ENCODE results near the gene ALDH3A1. TPM values are rescaled to one million over a fixed set of nuclear protein-coding genes. Genes with fewer than 3 reads are reported as not detected.

Gene ALDH3A1
- total RNA-seq, 1 donor, result 0.54 TPM

- H3K4me3 ChIP-seq (ENCODE audit: low read depth, low read length), result no peak overlapping the region
- DNase-seq (ENCODE audit: low read depth), result no peak
- TF ChIP-seq, protein P1, sequence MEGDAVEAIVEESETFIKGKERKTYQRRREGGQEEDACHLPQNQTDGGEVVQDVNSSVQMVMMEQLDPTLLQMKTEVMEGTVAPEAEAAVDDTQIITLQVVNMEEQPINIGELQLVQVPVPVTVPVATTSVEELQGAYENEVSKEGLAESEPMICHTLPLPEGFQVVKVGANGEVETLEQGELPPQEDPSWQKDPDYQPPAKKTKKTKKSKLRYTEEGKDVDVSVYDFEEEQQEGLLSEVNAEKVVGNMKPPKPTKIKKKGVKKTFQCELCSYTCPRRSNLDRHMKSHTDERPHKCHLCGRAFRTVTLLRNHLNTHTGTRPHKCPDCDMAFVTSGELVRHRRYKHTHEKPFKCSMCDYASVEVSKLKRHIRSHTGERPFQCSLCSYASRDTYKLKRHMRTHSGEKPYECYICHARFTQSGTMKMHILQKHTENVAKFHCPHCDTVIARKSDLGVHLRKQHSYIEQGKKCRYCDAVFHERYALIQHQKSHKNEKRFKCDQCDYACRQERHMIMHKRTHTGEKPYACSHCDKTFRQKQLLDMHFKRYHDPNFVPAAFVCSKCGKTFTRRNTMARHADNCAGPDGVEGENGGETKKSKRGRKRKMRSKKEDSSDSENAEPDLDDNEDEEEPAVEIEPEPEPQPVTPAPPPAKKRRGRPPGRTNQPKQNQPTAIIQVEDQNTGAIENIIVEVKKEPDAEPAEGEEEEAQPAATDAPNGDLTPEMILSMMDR (IDR thresholded peaks at IDR 0.05; ENCODE audit: insufficient read depth, low read length), result no peak
Observed at GRCh38 chr17:19707728-19708221, 40.3 kb downstream of the ALDH3A1 start.

- TF ChIP-seq, protein P1 (IDR thresholded peaks at IDR 0.05; ENCODE audit: insufficient read depth, low read length), result no peak
- no peak for DNase-seq (ENCODE audit: low read depth)
- H3K4me3 ChIP-seq (ENCODE audit: low read depth, low read length), result no peak overlapping the region
Observed at GRCh38 chr17:19706791-19707727, 41.0 kb downstream of the ALDH3A1 start.

DNA sequence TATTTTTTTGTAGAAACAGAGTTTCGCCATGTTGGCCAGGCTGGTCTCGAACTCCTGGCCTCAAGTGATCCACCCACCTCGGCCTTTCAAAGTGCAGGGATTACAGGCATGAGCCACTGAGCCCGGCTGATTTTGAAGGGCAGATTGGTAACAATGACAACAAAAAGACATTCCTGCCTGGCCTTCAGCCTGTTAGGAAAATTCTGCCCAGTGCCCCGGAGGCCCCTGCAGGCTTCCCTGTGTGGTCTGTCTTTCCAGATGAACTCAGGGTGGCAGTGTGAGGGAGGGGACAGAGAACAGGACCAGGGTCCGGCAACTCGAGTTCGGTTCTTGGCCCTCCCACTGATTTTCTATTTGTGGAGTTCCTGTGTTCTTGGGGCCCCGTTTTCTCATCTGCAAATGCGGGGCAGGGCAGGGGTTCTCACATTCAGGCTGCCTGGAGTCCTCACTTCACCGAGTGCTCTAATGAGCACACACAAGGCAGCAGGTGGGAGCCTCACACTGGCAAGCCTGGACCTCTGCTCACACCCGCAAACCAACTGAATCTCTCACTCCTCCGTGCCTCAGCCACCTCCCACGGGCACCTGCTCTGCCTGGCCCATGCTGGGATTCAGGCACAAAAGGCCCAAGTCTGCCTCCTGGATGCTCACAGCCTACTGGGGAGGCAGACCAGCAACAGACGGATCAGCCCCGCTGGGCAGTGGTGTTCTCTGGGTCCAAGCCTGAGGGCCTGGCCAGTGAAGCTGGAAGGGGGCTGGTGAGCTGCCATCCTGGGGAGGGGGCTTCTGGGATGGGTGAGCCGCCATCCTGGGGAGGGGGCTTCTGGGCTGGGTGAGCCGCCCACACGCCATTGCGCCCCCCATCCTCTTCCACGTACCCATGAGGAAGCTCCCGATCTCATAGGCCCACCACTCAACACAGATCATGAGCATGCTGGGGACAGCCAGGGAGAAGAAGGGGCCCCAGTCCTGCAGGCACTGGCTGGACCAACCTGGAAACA lies 42.0 kb downstream of the ALDH3A1 start:
- no peak for DNase-seq (ENCODE audit: low read depth)
- TF ChIP-seq, protein P1 (IDR thresholded peaks at IDR 0.05; ENCODE audit: insufficient read depth, low read length), result no peak
- no peak overlapping the region for H3K4me3 ChIP-seq (ENCODE audit: low read depth, low read length)

DNA sequence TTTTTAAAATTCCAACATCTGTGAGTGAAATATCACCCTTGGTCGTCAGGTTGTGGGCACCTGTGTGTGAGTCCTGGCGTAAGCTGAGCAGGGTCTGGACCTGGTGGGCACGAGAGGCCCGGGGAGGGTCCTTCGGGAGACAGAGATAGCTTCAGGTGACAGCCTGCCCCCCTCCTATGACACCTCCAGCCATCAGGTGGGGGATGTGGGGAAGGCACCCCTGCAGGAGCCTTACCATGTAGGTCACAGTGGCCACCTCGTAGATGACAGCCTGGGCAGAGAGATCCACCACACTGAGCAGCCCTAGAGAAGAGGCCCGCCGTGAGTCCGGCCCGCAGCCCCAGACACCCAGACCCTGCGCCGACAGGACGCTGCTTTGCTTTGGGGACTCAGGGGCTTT lies 42.9 kb downstream of the ALDH3A1 start:
- TF ChIP-seq, protein P1 (IDR thresholded peaks at IDR 0.05; ENCODE audit: insufficient read depth, low read length), result no peak
- no peak for DNase-seq (ENCODE audit: low read depth)
- no peak overlapping the region for H3K4me3 ChIP-seq (ENCODE audit: low read depth, low read length)

- H3K4me3 ChIP-seq (ENCODE audit: low read depth, low read length), result no peak overlapping the region
- DNase-seq (ENCODE audit: low read depth), result no peak
- TF ChIP-seq, protein P1 (IDR thresholded peaks at IDR 0.05; ENCODE audit: insufficient read depth, low read length), result no peak
Observed at GRCh38 chr17:19703828-19704613, 44.1 kb downstream of the ALDH3A1 start.
